Mucosa of stomach (tissue), 1 donor: Measurements from ENCODE around the gene BBLN.
A peak's percentile ranks its signal among the peaks of the same experiment; 100 is the strongest.

Experiments
- H3K27me3 ChIP-seq: one replicate; pipeline ENCODE4 v1.7.0; 2013; ENCODE audit warnings: mild to moderate bottlenecking, low read length; ENCODE audit not compliant: control insufficient read depth, insufficient read depth
- H3K36me3 ChIP-seq: one replicate; pipeline ENCODE4 v1.7.0; 2013; ENCODE audit warnings: low read length; ENCODE audit not compliant: control insufficient read depth, insufficient read depth
- H3K4me1 ChIP-seq: one replicate; pipeline ENCODE4 v1.7.0; 2013; ENCODE audit warnings: mild to moderate bottlenecking, low read length; ENCODE audit not compliant: control insufficient read depth, insufficient read depth
- H3K4me3 ChIP-seq: one replicate; pipeline ENCODE4 v1.7.0; 2013; ENCODE audit warnings: low read length
- H3K9ac ChIP-seq: one replicate; pipeline ENCODE4 v1.7.0; 2013; ENCODE audit warnings: mild to moderate bottlenecking, low read length, moderate library complexity
- H3K9me3 ChIP-seq: one replicate; pipeline ENCODE4 v1.7.0; 2013; ENCODE audit warnings: mild to moderate bottlenecking, low read length, moderate library complexity; ENCODE audit not compliant: control insufficient read depth
- donor health status: Pancreatic carcinoma.

BBLN gene

DNA sequence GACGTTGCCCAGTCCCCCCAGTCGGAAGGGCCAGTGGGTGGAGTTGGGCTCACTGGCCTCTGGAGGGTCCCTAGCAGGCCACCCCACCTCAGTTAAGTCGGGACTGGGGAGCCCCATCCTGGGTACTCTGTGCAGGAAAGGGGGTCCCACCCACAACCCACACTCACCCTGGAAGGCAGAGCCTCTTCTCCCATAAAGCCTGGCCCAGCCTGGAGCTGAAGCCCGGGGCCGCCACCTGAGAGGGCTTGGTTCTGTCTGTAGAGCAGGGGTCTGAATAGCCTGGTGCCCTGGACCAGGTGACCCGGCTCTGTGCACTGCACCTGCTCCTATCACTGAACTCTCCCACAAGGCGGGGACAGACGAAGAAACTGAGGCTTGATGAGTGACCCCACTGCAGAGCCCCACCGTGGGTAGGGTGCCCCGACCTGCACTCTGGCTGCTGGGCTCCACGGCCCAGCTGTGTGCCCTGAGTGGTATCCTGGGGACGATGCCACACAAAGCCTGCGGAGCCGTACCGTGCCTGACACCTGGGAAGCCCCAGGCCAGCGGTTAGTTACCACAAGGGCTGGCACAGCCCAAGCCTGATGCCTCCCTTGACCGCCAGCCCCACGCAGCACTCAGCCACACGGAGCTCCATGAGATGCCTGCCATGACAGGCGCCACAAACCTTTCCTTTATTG is 39.9 kb upstream of the BBLN start:
- Histone ChIP-seq H3K4me1 (peaks cover 35% of the 10 kb centered on the region), H3K4me3 (no peak overlapping the region), H3K9me3 (no peaks in the 10 kb centered on the region), H3K36me3 (no peaks in the 10 kb centered on the region), H3K9ac (no peak overlapping the region), H3K27me3 (no peaks in the 10 kb centered on the region)

DNA sequence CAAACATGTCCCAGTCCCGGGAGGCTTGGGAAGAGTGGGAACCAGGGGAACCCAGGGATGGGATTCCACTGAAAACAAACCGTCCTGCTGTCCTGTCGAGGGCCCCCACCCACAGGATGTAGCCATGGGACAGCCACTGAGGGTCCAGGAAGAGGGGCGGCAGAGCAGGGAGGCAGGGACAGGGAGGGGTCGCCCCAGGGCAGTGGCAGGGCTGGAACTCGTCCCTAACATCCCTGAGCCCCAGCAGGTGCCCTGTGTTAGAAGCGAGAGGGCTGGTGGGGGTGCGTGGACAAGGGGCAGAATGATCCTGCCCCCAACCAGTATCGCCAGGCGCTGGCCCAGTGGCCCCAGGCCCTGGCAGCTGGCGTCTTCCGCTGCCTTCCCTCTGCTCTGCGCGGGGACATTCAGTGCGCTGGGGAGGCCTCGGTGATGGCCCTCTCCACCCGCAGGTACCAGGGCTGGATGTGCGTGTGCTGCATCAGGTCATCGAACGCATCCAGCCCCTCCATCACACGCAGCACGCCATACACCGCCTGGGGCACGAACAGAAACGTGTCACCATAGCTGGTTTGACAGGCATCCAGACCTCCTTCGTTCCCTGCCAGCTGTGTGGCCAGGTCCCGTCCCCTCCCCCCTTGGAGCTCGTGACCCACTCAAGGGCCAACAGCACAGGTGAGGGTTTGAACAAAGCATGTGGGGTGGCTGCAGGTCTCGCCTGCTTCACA is 39.2 kb upstream of the BBLN start:
- H3K9me3 ChIP-seq = no peaks in the 10 kb centered on the region
- H3K4me3 ChIP-seq = no peak overlapping the region
- peaks cover 35% of the 10 kb centered on the region for H3K4me1 ChIP-seq
- H3K36me3 ChIP-seq = no peaks in the 10 kb centered on the region
- H3K9ac ChIP-seq = no peak overlapping the region
- H3K27me3 ChIP-seq = no peaks in the 10 kb centered on the region

DNA sequence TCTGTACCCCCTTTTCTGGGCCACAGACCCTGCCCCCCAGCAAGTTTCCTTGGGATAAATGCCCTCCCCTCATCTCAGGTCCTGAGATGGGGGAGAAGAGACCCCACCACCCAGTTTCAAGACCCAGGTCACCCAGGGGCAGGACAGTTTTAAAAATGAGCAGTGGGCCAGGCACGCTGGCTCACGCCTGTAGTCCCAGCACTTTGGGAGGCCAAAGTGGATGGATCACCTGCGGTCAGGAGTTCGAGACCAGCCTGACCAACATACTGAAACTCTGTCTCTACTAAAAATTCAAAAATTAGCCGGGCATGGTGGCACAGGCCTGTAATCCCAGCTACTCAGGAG is 38.6 kb upstream of the BBLN start:
- H3K27me3 ChIP-seq = no peaks in the 10 kb centered on the region
- H3K9ac ChIP-seq = no peak overlapping the region
- no peak overlapping the region for H3K4me3 ChIP-seq
- no peaks in the 10 kb centered on the region for H3K9me3 ChIP-seq
- H3K36me3 ChIP-seq = no peaks in the 10 kb centered on the region
- H3K4me1 ChIP-seq = peaks cover 35% of the 10 kb centered on the region

DNA sequence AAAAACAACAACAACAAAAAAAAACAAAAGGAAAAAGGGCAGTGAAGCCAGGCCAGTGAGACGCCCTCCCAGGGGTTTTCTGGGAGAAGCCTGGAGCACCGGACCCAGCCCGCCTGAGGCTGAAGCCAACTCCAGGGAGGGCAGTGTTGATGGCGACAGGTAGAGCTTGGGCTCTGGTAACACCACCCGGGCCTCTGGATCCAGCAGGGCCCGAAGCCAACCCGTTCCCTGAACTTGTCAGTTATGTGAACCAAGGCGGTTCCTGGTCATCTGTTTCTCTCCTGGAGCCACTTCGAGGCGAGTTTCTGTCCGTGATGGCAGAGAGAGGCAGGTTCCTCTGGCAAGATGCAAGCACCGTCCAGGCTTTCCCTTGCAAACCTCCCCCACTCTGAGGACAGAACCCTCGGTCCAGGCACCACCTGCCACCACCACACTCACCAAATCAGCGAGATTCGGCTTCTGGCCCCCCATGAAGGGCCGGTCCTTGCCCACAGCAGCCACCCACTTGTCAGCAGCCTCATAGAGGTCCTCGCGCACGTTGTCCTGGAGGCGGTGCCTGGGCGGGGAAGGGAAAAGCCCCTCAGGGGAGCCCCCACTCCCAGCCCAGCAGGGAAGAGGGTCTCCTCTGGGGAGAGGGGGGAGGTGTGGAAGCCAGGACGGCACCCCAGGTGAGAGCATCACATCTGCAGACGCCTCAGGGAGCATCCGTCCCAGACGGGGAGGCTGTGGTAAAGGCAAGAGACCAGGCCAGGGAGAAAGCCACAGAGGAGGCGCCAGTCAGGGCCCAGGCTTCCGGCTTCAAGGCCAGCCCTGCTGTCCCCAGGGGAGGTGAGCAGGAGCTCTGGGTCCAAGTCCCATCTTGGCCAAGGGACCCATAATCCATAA is 37.9 kb upstream of the BBLN start:
- Histone ChIP-seq H3K27me3 (no peaks in the 10 kb centered on the region), H3K9ac (no peak overlapping the region), H3K4me3 (no peak overlapping the region), H3K9me3 (no peaks in the 10 kb centered on the region), H3K36me3 (no peaks in the 10 kb centered on the region), H3K4me1 (peaks cover 32% of the 10 kb centered on the region)

DNA sequence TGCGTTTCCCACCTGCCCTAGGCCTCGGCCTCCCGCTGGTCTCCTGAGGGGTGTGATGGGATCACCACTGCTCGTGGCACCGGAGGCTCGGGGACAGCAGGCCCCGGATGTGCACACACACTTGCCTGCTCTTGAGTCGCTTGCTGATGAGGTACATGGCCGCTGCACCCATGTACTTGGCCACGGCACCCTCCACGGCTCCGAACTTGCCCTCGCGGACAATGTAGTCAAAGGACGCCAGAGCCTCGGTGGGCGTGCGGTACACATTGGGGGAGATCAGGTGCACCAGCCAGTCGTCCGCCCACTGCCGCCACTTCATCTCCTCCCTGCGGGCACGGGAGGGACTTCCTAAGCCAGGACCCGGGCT is 37.3 kb upstream of the BBLN start:
- Histone ChIP-seq H3K4me1 (peaks cover 26% of the 10 kb centered on the region), H3K36me3 (no peaks in the 10 kb centered on the region), H3K9ac (no peak overlapping the region), H3K4me3 (no peak overlapping the region), H3K9me3 (no peaks in the 10 kb centered on the region), H3K27me3 (no peaks in the 10 kb centered on the region)

DNA sequence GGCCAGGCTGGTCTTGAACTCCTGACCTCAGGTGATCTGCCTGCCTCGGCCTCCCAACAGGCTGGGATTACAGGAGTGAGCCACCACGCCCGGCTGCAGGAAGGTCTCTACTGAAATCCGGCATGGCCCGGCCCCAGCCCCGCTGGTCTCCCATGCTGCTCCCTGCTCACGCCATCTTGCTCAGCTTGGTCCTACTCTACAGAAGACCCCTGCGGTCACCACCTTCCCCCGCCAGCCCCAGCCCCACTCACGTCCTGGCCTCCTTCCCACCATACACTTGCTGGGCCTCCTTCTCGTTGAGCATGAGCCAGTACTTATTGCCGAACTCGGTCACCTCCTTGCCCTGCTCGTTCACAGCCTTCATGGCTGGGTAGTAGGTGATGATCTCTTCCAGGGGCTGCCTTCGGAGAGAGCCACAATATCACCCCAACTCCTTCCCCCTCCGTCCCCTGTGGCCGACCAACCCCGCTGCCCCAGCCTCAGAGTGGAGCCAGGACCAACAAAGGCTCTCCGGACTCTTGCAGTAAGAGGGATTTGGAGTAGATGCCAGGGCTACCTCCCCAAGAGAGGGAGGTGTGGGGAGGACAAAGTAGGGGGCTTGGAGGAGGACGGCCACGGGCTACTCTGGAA is 36.5 kb upstream of the BBLN start:
- Histone ChIP-seq H3K4me1 (peaks cover 23% of the 10 kb centered on the region), H3K4me3 (no peak overlapping the region), H3K9me3 (no peaks in the 10 kb centered on the region), H3K27me3 (no peaks in the 10 kb centered on the region), H3K36me3 (no peaks in the 10 kb centered on the region), H3K9ac (no peak overlapping the region)

DNA sequence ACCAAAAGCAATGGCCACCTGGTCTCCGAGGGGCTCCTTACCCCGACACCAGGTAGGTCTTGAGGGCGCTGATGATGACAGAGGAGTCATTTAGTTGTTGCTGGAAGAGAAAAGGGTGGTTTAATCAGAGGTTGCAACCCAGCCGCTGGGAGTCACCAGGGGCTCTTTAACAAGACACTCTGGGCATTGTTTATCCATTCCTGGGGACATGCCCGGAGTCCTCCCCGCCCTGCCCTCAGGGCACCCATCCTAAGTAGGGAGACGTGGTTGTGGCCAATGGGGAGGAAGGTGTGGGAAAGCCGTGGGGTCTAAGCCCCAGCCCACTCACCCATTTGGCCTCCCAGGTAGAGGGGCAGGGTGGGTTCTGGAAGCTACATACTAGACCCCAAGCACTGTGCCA is 35.6 kb upstream of the BBLN start:
- Histone ChIP-seq H3K9me3 (no peaks in the 10 kb centered on the region), H3K27me3 (no peaks in the 10 kb centered on the region), H3K36me3 (no peaks in the 10 kb centered on the region), H3K4me3 (no peak overlapping the region), H3K4me1 (peaks cover 31% of the 10 kb centered on the region), H3K9ac (no peak overlapping the region)

DNA sequence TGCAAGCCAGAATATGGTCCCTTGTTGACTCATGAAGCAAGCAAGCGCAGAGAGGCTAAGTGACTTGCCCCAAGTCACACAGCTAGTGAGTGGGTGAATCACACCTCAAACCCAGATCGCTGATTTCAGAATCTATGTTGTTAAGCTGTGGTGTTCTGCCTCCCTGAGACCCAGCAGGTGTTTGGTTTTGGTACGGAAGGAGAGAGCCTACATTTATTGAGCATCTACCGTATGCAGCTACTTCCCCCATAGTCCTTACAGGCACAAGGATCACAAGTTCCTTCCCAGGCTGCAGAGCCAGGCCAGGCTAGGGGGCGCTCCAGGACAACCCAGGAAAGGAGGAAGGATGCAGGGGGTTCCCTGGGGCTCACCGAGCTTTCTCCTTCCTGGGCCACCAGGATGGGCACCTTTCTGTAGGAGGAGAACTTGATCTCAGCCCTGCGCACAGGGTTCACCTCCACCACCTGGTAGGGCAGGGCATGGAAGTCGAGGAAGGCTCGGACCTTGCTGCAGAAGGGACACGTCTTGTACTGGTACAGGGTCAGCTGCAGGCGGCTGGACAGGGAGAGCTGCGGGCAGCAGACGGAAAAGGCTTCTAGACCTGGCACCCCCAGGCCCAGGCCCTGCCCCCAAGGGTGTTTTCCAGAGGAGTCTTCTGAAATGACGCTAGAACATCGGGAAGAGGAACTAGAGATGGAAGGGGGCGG is 35.0 kb upstream of the BBLN start:
- Histone ChIP-seq H3K27me3 (no peaks in the 10 kb centered on the region), H3K4me1 (peaks cover 31% of the 10 kb centered on the region), H3K36me3 (no peaks in the 10 kb centered on the region), H3K9me3 (no peaks in the 10 kb centered on the region), H3K4me3 (no peak overlapping the region), H3K9ac (peak overlapping the region; percentile 10)

DNA sequence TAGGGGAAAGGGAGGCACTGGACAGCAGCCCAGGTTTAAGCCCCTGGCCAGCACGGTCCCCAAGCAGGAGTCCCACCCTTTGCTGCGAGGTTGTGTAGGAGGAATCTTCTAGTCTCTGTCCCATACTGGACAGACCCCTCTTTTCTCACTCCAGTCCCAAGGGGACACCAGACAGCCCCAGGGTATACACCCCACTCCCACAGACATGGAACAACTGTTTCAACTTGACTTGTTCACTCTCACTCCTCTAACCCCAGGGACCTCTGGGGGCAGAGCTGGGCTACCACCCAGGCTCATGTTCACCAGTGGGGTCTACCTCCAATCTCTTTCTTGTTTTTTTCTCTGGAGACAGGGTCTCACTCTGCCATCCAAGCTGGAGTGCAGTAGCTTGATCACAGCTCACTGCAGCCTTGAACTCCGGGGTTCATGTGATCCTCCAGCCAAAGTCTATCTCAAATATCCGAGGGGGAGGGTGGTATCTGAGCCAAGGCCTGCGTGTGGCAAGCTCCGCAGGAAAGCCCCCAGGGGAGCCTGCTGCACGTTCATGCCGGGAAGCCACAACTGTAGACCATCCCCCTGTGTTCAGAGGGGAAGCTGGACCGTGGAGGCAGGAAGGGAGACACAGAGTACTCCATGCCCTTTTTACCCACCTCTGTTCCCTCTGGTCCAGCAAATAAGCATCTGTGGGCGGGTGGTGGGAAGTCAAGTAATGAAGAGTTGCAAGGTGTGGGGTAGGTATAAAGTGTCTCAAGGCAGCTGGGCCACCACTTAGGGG is 34.3 kb upstream of the BBLN start:
- peaks cover 31% of the 10 kb centered on the region for H3K4me1 ChIP-seq
- peak overlapping the region; percentile 10 for H3K9ac ChIP-seq
- H3K36me3 ChIP-seq = no peaks in the 10 kb centered on the region
- H3K27me3 ChIP-seq = no peaks in the 10 kb centered on the region
- H3K9me3 ChIP-seq = no peaks in the 10 kb centered on the region
- H3K4me3 ChIP-seq = peak overlapping the region; percentile 9

DNA sequence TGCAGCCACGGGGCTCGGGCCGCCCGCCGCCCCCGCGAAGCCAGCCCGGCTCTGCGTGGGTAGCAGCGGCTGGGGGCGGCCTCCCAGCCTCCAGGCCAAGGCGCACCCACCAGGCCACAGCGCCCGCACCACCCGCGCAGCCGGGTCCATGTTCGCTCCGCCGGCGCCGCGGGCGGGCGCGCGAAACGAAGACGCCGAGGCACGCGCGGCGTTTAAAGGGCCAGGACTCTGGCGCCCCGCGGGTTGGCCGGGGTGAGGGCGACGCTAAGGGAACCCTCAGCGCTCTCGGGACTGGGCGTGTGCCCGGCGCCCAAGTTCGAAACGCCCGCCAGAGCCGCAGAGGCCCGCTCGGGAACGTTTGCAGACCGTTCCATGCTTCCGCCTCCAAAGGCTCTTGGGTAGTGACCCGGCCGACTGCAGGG is 32.5 kb upstream of the BBLN start, which contains the start of gene PTGES2:
PTGES2 (minus strand) TSS at position 162 of the 422 bp plus-strand sequence; CDS start at position 150, 12 bp downstream.
- Histone ChIP-seq H3K4me3 (peak within 1 kb of the TSS; percentile 78), H3K9me3 (no peaks in the 10 kb centered on the region), H3K27me3 (no peaks in the 10 kb centered on the region), H3K9ac (peak within 1 kb of the TSS; percentile 91), H3K4me1 (peaks cover 31% of the 10 kb centered on the region), H3K36me3 (no peaks in the 10 kb centered on the region)
